ENCODE measurements around the gene RUVBL1.

The RUVBL1 gene

GRCh38 chr3:128083980-128084674, 39.5 kb downstream of the RUVBL1 start:
- Mint-ChIP-seq H3K27ac (no peak overlapping the region), H3K9me3 (no peaks in the 10 kb centered on the region), H3K4me1 (ENCODE audit: low read depth) (peaks cover 7% of the 10 kb centered on the region), H3K4me3 (no peak overlapping the region), H3K36me3 (ENCODE audit: low read depth) (peaks cover 81% of the 10 kb centered on the region), H3K27me3 (no peaks in the 10 kb centered on the region)
- intact Hi-C loops (cut with micrococcal nuclease), result no loop called here

GRCh38 chr3:128083396-128083795, 40.2 kb downstream of the RUVBL1 start:
- H3K4me1 Mint-ChIP-seq (ENCODE audit: low read depth), result peaks cover 9% of the 10 kb centered on the region
- H3K4me3 Mint-ChIP-seq, result no peak overlapping the region
- H3K27me3 Mint-ChIP-seq, result no peaks in the 10 kb centered on the region
- intact Hi-C loops (cut with micrococcal nuclease), result no loop called here
- H3K9me3 Mint-ChIP-seq, result no peaks in the 10 kb centered on the region
- H3K36me3 Mint-ChIP-seq (ENCODE audit: low read depth), result peaks cover 86% of the 10 kb centered on the region
- no peak overlapping the region for H3K27ac Mint-ChIP-seq

DNA sequence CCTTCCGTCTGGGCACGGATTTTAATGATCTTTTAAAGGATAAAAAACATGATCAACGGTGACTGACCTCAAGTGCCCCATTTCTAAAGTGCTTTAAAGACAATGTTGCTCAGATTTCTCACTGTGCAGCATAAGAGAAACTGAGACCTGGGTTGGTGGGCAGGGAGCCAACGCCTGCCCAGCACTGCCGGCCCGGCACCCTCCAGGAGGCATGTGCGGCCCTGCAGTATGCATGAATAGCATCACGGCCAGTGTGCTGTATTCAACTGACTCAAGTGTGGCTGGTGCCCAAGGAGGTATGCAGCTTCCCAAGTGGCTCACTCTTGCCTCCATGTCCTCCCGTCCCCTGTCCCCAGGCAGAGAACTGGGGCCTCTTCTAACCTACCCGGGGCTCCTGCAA, 41.1 kb downstream of the RUVBL1 start:
- intact Hi-C loops (cut with micrococcal nuclease), result no loop called here
- Mint-ChIP-seq H3K9me3 (no peaks in the 10 kb centered on the region), H3K4me1 (ENCODE audit: low read depth) (peaks cover 18% of the 10 kb centered on the region), H3K27me3 (no peaks in the 10 kb centered on the region), H3K36me3 (ENCODE audit: low read depth) (peaks cover 84% of the 10 kb centered on the region), H3K4me3 (no peak overlapping the region), H3K27ac (no peak overlapping the region)

DNA sequence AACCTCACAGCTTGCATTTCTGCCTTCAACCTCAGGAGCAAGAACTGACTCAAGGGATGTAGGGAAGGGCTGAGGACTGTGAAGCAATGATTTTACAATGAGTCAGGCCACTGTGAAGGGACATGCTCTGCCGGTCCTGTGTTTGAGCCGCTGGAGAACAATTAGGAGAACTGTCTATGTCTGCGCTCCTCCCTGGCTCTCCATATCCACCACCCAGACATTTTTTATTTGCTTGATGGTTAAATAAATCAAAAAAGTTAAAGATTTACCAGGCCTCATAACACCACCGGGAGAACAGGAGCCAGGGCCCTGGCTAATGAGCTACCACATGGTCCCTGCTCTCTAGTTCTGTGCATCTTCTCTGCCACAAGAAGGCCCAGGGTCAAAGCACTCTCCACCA, 41.8 kb downstream of the RUVBL1 start:
- Mint-ChIP-seq H3K27me3 (no peaks in the 10 kb centered on the region), H3K36me3 (ENCODE audit: low read depth) (peaks cover 77% of the 10 kb centered on the region), H3K27ac (no peak overlapping the region), H3K4me1 (ENCODE audit: low read depth) (peaks cover 21% of the 10 kb centered on the region), H3K9me3 (no peaks in the 10 kb centered on the region), H3K4me3 (no peak overlapping the region)
- intact Hi-C loops (cut with micrococcal nuclease), result no loop called here

DNA sequence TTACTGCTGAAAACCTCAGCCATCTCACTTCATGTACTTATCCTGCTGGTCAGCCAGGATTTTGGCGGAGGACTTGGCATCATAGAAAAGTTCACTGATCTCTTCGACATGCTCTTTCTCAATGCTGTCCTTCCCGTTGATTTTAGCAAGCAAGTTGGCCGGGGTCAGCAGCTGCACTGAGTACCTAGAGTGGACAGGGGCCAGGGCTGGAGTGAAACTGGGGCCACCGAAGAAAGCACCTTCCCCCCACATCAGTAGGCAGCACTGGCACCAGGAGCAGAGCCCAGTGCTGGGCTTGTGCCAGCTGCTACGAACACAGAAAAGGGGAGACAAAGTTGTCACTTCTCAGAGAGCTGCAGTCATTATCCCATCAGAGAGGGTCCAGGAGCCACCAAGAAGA, 42.4 kb downstream of the RUVBL1 start:
- intact Hi-C loops (cut with micrococcal nuclease), result no loop called here
- no peaks in the 10 kb centered on the region for H3K27me3 Mint-ChIP-seq

GRCh38 chr3:128080323-128081080, 43.1 kb downstream of the RUVBL1 start:
- no peak overlapping the region for H3K27ac Mint-ChIP-seq
- H3K9me3 Mint-ChIP-seq, result no peaks in the 10 kb centered on the region
- peaks cover 64% of the 10 kb centered on the region for H3K36me3 Mint-ChIP-seq (ENCODE audit: low read depth)
- H3K27me3 Mint-ChIP-seq, result no peaks in the 10 kb centered on the region
- intact Hi-C loops (cut with micrococcal nuclease), result no loop called here
- peaks cover 32% of the 10 kb centered on the region for H3K4me1 Mint-ChIP-seq (ENCODE audit: low read depth)
- no peak overlapping the region for H3K4me3 Mint-ChIP-seq

More for the DNA sequence above, 42.4 kb downstream of the RUVBL1 start:
- no peak overlapping the region for H3K27ac Mint-ChIP-seq
- H3K36me3 Mint-ChIP-seq (ENCODE audit: low read depth), result peaks cover 71% of the 10 kb centered on the region
- peaks cover 25% of the 10 kb centered on the region for H3K4me1 Mint-ChIP-seq (ENCODE audit: low read depth)
- H3K4me3 Mint-ChIP-seq, result no peak overlapping the region
- H3K9me3 Mint-ChIP-seq, result no peaks in the 10 kb centered on the region

GRCh38 chr3:128079823-128080222, 43.8 kb downstream of the RUVBL1 start:
- no peaks in the 10 kb centered on the region for H3K27me3 Mint-ChIP-seq
- no peaks in the 10 kb centered on the region for H3K9me3 Mint-ChIP-seq
- peaks cover 58% of the 10 kb centered on the region for H3K36me3 Mint-ChIP-seq (ENCODE audit: low read depth)
- intact Hi-C loops (cut with micrococcal nuclease), result loop anchor here (5.0 kb wide), 2 partner anchors 42 to 67 kb away; partner anchors contain the start of gene RUVBL1
- no peak overlapping the region for H3K4me3 Mint-ChIP-seq
- no peak overlapping the region for H3K27ac Mint-ChIP-seq
- H3K4me1 Mint-ChIP-seq (ENCODE audit: low read depth), result peaks cover 39% of the 10 kb centered on the region

DNA sequence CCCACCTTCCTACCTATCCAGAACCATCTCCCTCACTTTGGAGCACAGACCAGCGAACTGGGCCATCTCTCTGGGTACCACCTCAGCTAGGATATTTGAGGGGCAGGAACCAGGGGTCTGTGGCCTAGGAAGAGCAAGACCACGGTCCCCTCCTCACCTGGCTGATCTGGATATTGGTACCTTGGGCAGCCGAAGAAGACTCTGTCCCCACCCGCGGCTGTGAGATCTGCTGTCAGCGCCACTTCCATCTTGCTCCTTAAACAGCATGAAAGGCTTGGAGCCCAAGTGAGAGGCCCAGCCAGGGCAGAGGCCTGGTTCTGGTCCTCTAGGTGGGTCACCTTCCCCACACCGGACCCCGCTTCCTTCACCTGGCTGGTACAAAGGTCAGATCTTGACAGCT, 44.7 kb downstream of the RUVBL1 start:
- H3K36me3 Mint-ChIP-seq (ENCODE audit: low read depth), result peaks cover 48% of the 10 kb centered on the region
- H3K4me3 Mint-ChIP-seq, result no peak overlapping the region
- H3K27ac Mint-ChIP-seq, result no peak overlapping the region
- intact Hi-C loops (cut with micrococcal nuclease), result loop anchor here (5.0 kb wide), 2 partner anchors 43 to 68 kb away; partner anchors contain the start of gene RUVBL1
- no peaks in the 10 kb centered on the region for H3K9me3 Mint-ChIP-seq
- peaks cover 41% of the 10 kb centered on the region for H3K4me1 Mint-ChIP-seq (ENCODE audit: low read depth)
- no peaks in the 10 kb centered on the region for H3K27me3 Mint-ChIP-seq

DNA sequence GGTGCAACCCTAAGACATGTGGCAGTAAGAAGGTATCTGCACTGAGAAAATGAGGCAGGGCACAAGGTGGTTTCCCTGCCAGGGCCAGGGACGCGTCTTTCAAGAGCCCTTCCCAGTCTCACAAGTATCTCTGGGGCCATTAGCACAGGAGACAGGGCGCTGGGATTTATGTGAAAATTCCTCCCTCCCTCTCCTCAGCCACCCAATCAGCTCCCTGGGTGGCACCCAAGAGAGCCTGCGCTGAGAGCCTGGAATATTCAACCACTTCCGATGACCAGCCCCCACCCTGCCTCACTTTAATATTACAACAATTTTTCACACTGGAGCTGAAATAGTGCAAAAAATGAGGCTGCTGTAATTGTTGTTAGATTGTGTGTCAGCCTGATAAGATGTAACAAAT, 45.3 kb downstream of the RUVBL1 start:
- H3K9me3 Mint-ChIP-seq, result no peaks in the 10 kb centered on the region
- no peaks in the 10 kb centered on the region for H3K27me3 Mint-ChIP-seq
- H3K4me1 Mint-ChIP-seq (ENCODE audit: low read depth), result peaks cover 41% of the 10 kb centered on the region
- intact Hi-C loops (cut with micrococcal nuclease), result loop anchor here (5.0 kb wide), 2 partner anchors 44 to 69 kb away; partner anchors contain the start of gene RUVBL1
- H3K27ac Mint-ChIP-seq, result peak overlapping the region; percentile 72
- no peak overlapping the region for H3K4me3 Mint-ChIP-seq
- peaks cover 44% of the 10 kb centered on the region for H3K36me3 Mint-ChIP-seq (ENCODE audit: low read depth)

DNA sequence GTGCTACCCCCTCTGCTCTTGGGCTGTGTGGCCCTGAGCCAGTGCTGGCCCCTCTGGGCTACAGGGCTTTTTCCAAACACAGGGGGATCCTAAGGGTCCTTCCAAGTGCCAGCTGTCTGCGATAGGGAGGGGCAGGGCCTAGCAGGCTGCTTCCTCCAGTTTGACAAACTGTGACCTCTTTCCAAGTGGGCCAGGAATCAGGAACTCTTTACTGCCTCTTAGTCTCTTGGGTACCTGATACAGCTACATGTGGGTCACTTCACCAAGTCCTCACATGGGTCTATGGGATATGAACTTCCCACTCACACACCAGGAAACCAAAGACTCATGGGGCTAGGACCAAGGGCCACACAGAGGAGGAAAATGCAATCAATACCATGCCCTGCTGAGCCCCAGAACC, 45.9 kb downstream of the RUVBL1 start:
- intact Hi-C loops (cut with micrococcal nuclease), result loop anchor here (5.0 kb wide), 2 partner anchors 45 to 70 kb away; partner anchors contain the start of gene RUVBL1
- H3K4me3 Mint-ChIP-seq, result peak overlapping the region; percentile 77

GRCh38 chr3:128077202-128077624, 46.4 kb downstream of the RUVBL1 start:
- no peaks in the 10 kb centered on the region for H3K27me3 Mint-ChIP-seq
- H3K36me3 Mint-ChIP-seq (ENCODE audit: low read depth), result peaks cover 44% of the 10 kb centered on the region
- peak overlapping the region; percentile 77 for H3K4me3 Mint-ChIP-seq
- intact Hi-C loops (cut with micrococcal nuclease), result loop anchor here (5.0 kb wide), 2 partner anchors 45 to 70 kb away; partner anchors contain the start of gene RUVBL1
- H3K27ac Mint-ChIP-seq, result peak overlapping the region; percentile 72
- no peaks in the 10 kb centered on the region for H3K9me3 Mint-ChIP-seq
- peaks cover 46% of the 10 kb centered on the region for H3K4me1 Mint-ChIP-seq (ENCODE audit: low read depth)

More for the DNA sequence above, 45.9 kb downstream of the RUVBL1 start:
- peak overlapping the region; percentile 72 for H3K27ac Mint-ChIP-seq
- H3K4me1 Mint-ChIP-seq (ENCODE audit: low read depth), result peaks cover 42% of the 10 kb centered on the region
- H3K36me3 Mint-ChIP-seq (ENCODE audit: low read depth), result peaks cover 44% of the 10 kb centered on the region
- H3K9me3 Mint-ChIP-seq, result no peaks in the 10 kb centered on the region
- no peaks in the 10 kb centered on the region for H3K27me3 Mint-ChIP-seq

DNA sequence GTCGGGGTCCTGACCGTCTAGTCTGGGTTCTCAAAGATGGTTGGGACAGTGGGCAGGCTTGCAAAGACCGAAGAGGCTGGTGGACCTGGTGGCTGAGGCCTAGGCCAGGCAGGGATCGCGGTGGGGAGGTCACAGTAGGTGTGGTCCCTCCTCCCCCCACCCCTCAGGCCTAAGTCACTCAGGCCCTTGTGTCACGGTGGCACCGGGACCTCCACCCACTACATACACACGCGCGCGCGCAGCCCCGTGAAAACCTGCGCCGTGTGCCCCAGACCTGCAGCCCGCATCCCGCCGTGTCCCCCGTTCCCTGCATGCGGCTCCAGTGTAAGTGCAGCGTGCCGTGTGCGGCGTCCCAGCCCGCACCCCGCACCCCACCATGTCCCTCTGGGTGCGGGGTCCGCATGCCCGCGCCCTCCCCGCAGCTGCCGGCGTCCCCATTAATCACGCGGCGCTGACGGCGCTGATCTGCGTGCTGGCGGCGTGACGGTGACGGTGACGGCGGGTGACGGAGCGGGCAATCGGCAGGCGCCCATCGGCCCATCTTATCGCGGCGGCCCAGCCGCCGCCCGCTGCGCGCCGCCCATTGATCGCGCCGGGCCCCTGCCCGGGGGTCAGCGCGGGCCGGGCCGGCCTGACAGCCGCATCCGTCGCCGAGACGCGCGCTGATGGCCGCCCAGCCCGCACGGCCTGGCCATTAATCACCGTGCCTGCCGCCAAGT, 47.0 kb downstream of the RUVBL1 start:
- H3K27me3 Mint-ChIP-seq, result no peaks in the 10 kb centered on the region
- H3K9me3 Mint-ChIP-seq, result no peaks in the 10 kb centered on the region
- H3K36me3 Mint-ChIP-seq (ENCODE audit: low read depth), result peaks cover 45% of the 10 kb centered on the region
- H3K27ac Mint-ChIP-seq, result peak overlapping the region; percentile 72
- H3K4me1 Mint-ChIP-seq (ENCODE audit: low read depth), result peaks cover 52% of the 10 kb centered on the region
- intact Hi-C loops (cut with micrococcal nuclease), result loop anchor here (5.0 kb wide), 2 partner anchors 46 to 71 kb away; partner anchors contain the start of gene RUVBL1
- peak overlapping the region; percentile 77 for H3K4me3 Mint-ChIP-seq

DNA sequence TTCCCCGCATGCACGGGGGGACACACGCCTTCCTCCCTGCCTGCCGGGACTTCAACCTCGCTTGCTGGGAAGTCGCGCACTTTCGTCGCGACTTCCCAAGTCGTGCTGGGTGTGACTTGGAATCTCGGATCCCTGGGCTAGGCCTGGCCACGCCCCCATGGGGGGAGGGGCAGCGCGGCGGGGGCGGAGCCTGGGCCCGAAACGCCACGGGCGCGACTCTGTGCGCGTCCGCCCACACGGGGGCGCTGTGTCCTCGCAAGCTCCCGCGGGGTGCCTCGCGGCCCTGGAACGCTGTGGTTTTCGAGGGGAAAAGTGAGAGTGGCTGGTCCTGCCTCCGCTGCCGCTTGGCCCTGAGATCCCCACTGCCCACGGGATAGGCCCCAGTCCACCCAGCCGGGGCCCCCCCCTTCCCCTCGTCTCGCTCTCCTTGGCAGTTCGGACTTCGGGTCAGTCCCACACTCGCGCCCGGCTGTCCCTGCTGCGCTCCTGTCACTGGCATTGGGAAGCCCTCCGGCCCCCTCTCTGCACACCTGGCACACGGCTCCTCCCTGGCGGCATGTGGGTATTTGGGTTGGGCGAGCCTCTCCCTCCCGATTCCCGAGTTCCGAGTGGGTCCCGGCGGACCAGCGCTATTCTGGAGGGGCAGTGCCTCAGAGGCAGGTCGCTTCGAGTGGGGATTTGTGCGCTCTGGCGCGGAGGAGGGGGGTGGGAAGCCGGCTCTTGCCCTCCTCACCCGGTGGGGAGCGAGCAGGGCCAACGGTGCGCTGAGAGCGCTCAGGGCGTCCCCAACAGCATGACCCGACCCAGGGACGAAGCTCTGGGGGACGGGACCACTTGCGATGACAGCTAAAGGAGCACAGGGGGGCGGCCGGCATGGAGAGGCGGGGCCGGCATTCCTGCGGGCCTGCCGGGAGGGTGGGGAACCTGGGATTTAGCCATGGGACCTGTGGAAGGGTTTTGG, 47.8 kb downstream of the RUVBL1 start:
- Mint-ChIP-seq H3K4me1 (ENCODE audit: low read depth) (peaks cover 52% of the 10 kb centered on the region), H3K27me3 (no peaks in the 10 kb centered on the region), H3K36me3 (ENCODE audit: low read depth) (peaks cover 46% of the 10 kb centered on the region), H3K9me3 (no peaks in the 10 kb centered on the region), H3K27ac (peak overlapping the region; percentile 72), H3K4me3 (peak overlapping the region; percentile 77)
- intact Hi-C loops (cut with micrococcal nuclease), result loop anchor here (1.0 to 5.0 kb wide), 3 partner anchors 24 to 71 kb away; partner anchors contain the start of genes RUVBL1 and SEC61A1

Data from dendritic cell treated with granulocyte-macrophage colony-stimulating factor and Interleukin-4, amounts not matched to agents 40 ng/mL and 50 ng/mL, for 4 days (primary cell).